IMR-90 (cell line): ENCODE results near the gene GATA3. TPM values are rescaled to one million over a fixed set of nuclear protein-coding genes. Genes with fewer than 3 reads are reported as not detected.

Source experiments
- ATAC-seq: fragments of 200-7000 bp; cut with Tn5 transposase; 2 replicates; pipeline ENCODE4 v1.9.1; 2020; ENCODE audit warnings: low read depth, mild to moderate bottlenecking, moderate library complexity
- BruUV-seq: library from RNA; stranded (reverse); fragments of 400-500 nt; replicated peaks from 2 replicates; lab custom pipeline; 2021; lab: Mats Ljungman, UMichigan
- CTCF ChIA-PET: fragments of 300-600 bp; formaldehyde crosslinking; extraction: SDS; loops from one replicate; lab custom pipeline; 2021; ENCODE audit warnings: antibody characterized with exemption; lab: Yijun Ruan, JAX
- POLR2A ChIA-PET: fragments of 300-600 bp; sonication (Branson Sonifier 250); formaldehyde crosslinking; loops from one replicate; lab custom pipeline; 2022; ENCODE audit warnings: antibody characterized with exemption; ENCODE audit not compliant: unreplicated experiment; lab: Charles Lee
- DNase-seq: peaks from one replicate; pipeline ENCODE4 v3.0.0; 2013
- H2AFZ ChIP-seq: replicated peaks from 2 replicates; pipeline ENCODE3; 2013; ENCODE audit warnings: low read length, mild to moderate bottlenecking; ENCODE audit not compliant: poor library complexity
- H2AK5ac ChIP-seq: 2 replicates; pipeline ENCODE4 v1.6.1; 2013; ENCODE audit warnings: low read depth, low read length, inconsistent platforms
- H2AK9ac ChIP-seq: replicated peaks from 2 replicates; pipeline ENCODE3; 2013; ENCODE audit warnings: mild to moderate bottlenecking, low read depth, low read length, moderate library complexity; ENCODE audit not compliant: poor library complexity
- H2BK120ac ChIP-seq: 2 replicates; pipeline ENCODE4 v1.6.1; 2013; ENCODE audit warnings: low read depth, low read length, inconsistent platforms
- H2BK15ac ChIP-seq: 3 replicates; pipeline ENCODE4 v1.6.1; 2013; ENCODE audit warnings: low read depth, low read length, inconsistent platforms
- H2BK20ac ChIP-seq: 2 replicates; pipeline ENCODE4 v1.6.1; 2013; ENCODE audit warnings: low read depth, mild to moderate bottlenecking, inconsistent platforms, low read length, moderate library complexity
- H2BK5ac ChIP-seq: 2 replicates; pipeline ENCODE4 v1.6.1; 2013; ENCODE audit warnings: mild to moderate bottlenecking, low read depth, low read length, inconsistent platforms; ENCODE audit not compliant: poor library complexity, severe bottlenecking
- H3K14ac ChIP-seq: replicated peaks from 2 replicates; pipeline ENCODE4 v1.6.1; 2013; ENCODE audit warnings: low read depth, low read length, inconsistent platforms
- H3K18ac ChIP-seq: 2 replicates; pipeline ENCODE4 v1.6.1; 2013; ENCODE audit warnings: low read depth, low read length, control low read depth
- H3K23ac ChIP-seq: 2 replicates; pipeline ENCODE4 v1.6.1; 2013; ENCODE audit warnings: low read depth, low read length, inconsistent platforms
- H3K27ac ChIP-seq: 2 replicates; pipeline ENCODE4 v1.5.1; 2013; ENCODE audit warnings: mild to moderate bottlenecking, control low read depth, low read length; ENCODE audit not compliant: insufficient read depth
- H3K27me3 ChIP-seq: 2 replicates; pipeline ENCODE4 v1.6.1; 2013; ENCODE audit warnings: low read length; ENCODE audit not compliant: control insufficient read depth, insufficient read depth
- H3K36me3 ChIP-seq: 2 replicates; pipeline ENCODE4 v1.6.1; 2013; ENCODE audit warnings: low read length, mixed read lengths; ENCODE audit not compliant: control insufficient read depth, insufficient read depth
- H3K4ac ChIP-seq: 2 replicates; pipeline ENCODE4 v1.6.1; 2013; ENCODE audit warnings: low read depth, low read length, inconsistent platforms
- H3K4me1 ChIP-seq: 2 replicates; pipeline ENCODE4 v1.6.1; 2013; ENCODE audit warnings: low read length, mixed read lengths; ENCODE audit not compliant: control insufficient read depth, insufficient read depth
- H3K4me2 ChIP-seq: 2 replicates; pipeline ENCODE4 v1.6.1; 2013; ENCODE audit warnings: low read depth, mild to moderate bottlenecking, control low read depth, low read length, moderate library complexity
- H3K4me3 ChIP-seq: 2 replicates; pipeline ENCODE4 v1.5.1; 2013; ENCODE audit warnings: low read depth, mild to moderate bottlenecking, control low read depth, low read length, moderate library complexity; ENCODE audit not compliant: insufficient read depth
- H3K56ac ChIP-seq: 2 replicates; pipeline ENCODE4 v1.6.1; 2013; ENCODE audit warnings: low read length, inconsistent platforms; ENCODE audit not compliant: insufficient read depth; ENCODE audit errors: extremely low read depth
- H3K79me1 ChIP-seq, 2 experiments: 2 replicates each; pipeline ENCODE4 v1.6.1; 2013; ENCODE audit warnings: low read length in 2 of 2, inconsistent platforms in 1 of 2, low read depth in 1 of 2
- H3K9ac ChIP-seq: 2 replicates; pipeline ENCODE4 v1.6.1; 2013; ENCODE audit warnings: low read depth, low read length, control low read depth
- H3K9me1 ChIP-seq: 2 replicates; pipeline ENCODE4 v1.6.1; 2013; ENCODE audit warnings: low read length, inconsistent platforms; ENCODE audit not compliant: insufficient read depth
- H3K9me3 ChIP-seq: 2 replicates; pipeline ENCODE4 v1.6.1; 2013; ENCODE audit warnings: low read length; ENCODE audit not compliant: control insufficient read depth, insufficient read depth
- H4K20me1 ChIP-seq: 2 replicates; pipeline ENCODE4 v1.6.1; 2013; ENCODE audit warnings: low read length, inconsistent platforms; ENCODE audit not compliant: insufficient read depth
- H4K5ac ChIP-seq: 2 replicates; pipeline ENCODE4 v1.6.1; 2013; ENCODE audit warnings: mild to moderate bottlenecking, low read depth, low read length, control low read depth
- H4K8ac ChIP-seq, 2 experiments: 2 replicates each; pipeline ENCODE4 v1.6.1; 2013; ENCODE audit warnings: low read depth in 2 of 2, low read length in 2 of 2, control low read depth in 1 of 2, inconsistent platforms in 1 of 2
- H4K91ac ChIP-seq: 2 replicates; pipeline ENCODE4 v1.6.1; 2013; ENCODE audit warnings: low read depth, low read length, inconsistent platforms; ENCODE audit not compliant: insufficient read depth
- BHLHE40 ChIP-seq: fragments of 150-350 bp; IDR thresholded peaks from 2 replicates; pipeline ENCODE4 v1.6.1; 2016; ENCODE audit warnings: mild to moderate bottlenecking, low read depth, low read length
- CEBPB ChIP-seq: IDR thresholded peaks from 2 replicates; pipeline ENCODE4 v1.6.1; 2012; ENCODE audit warnings: low read depth, low read length, improper control_type of control experiment
- FOS ChIP-seq: fragments of 150-350 bp; IDR thresholded peaks from 2 replicates; pipeline ENCODE4 v1.6.1; 2016; ENCODE audit warnings: low read depth, low read length
- MAFK ChIP-seq: IDR thresholded peaks from 2 replicates; pipeline ENCODE4 v1.6.1; 2012; ENCODE audit warnings: low read depth, low read length, improper control_type of control experiment
- MAZ ChIP-seq: IDR thresholded peaks from 2 replicates; pipeline ENCODE4 v1.6.1; 2012; ENCODE audit warnings: low read depth, mild to moderate bottlenecking, low read length, improper control_type of control experiment, moderate library complexity, borderline replicate concordance
- MXI1 ChIP-seq: IDR thresholded peaks from 2 replicates; pipeline ENCODE4 v1.6.1; 2012; ENCODE audit warnings: low read depth, mild to moderate bottlenecking, low read length, moderate library complexity, borderline replicate concordance
- NFE2L2 ChIP-seq: fragments of 150-350 bp; IDR thresholded peaks from 2 replicates; pipeline ENCODE4 v1.6.1; 2016; ENCODE audit warnings: low read depth, mild to moderate bottlenecking, low read length
- POLR2A ChIP-seq: IDR thresholded peaks from 2 replicates; pipeline ENCODE4 v1.6.1; 2012; ENCODE audit warnings: mild to moderate bottlenecking, low read depth, low read length
- RAD21 ChIP-seq: IDR thresholded peaks from 2 replicates; pipeline ENCODE4 v1.6.1; 2012; ENCODE audit warnings: low read length, improper control_type of control experiment
- RCOR1 ChIP-seq: IDR thresholded peaks from 2 replicates; pipeline ENCODE4 v1.6.1; 2012; ENCODE audit warnings: mild to moderate bottlenecking, low read length, improper control_type of control experiment; ENCODE audit not compliant: insufficient replicate concordance
- RFX5 ChIP-seq: IDR thresholded peaks from 2 replicates; pipeline ENCODE4 v1.8.0; 2012; ENCODE audit warnings: low read depth, mild to moderate bottlenecking, low read length, moderate library complexity
- SMC3 ChIP-seq: fragments of 150-350 bp; IDR thresholded peaks from 2 replicates; pipeline ENCODE4 v1.6.1; 2016; ENCODE audit warnings: low read depth, mild to moderate bottlenecking, antibody characterized with exemption, low read length, moderate library complexity
- WGBS, 2 experiments: methylation state at CpG; one replicate each; pipeline versions ENCODE4 v1.1.5 to v1.1.7; 2013; ENCODE audit warnings: missing lambda C conversion rate in 2 of 2; ENCODE audit not compliant: insufficient read length in 1 of 2; ENCODE audit errors: extremely low coverage in 2 of 2; 5-methylcytosine and 5-hydroxymethylcytosine counted together
- dilution Hi-C: fragments of 300-500 bp; cut with HindIII; formaldehyde crosslinking; loops from one replicate; pipeline ENCODE4 v1.14.3; 2018; ENCODE audit warnings: low sequenced_read_pairs; ENCODE audit not compliant: unreplicated experiment
- in situ Hi-C: fragments of 300-500 bp; cut with MboI; formaldehyde crosslinking; loops from 3 replicates; pipeline ENCODE4 v1.14.3; 2019; ENCODE audit warnings: low sequenced_read_pairs, inconsistent platforms, mixed read lengths
- intact Hi-C: fragments of 100-400 bp; cut with micrococcal nuclease; formaldehyde crosslinking; loops from 2 replicates; pipeline ENCODE4 v1.10.0; 2022
- polyA plus RNA-seq, 3 experiments: library from polyadenylated mRNA; depleted of rRNA; stranded (reverse); fragments of >200 nt; gene quantifications; 2 replicates each; pipeline ENCODE4 v1.2.3, GENCODE V29; 2012; ENCODE audit warnings: low replicate concordance in 1 of 3
- total RNA-seq: library from RNA; depleted of rRNA; stranded (reverse); fragments of >200 nt; gene quantifications from 2 replicates; pipeline ENCODE4 v1.2.3, GENCODE V29; 2012
- TF ChIP-seq, protein P1 (sequence below): conservative IDR thresholded peaks from 2 replicates; pipeline ENCODE4 v1.5.1; 2012; ENCODE audit warnings: mild to moderate bottlenecking, low read depth, low read length, improper control_type of control experiment
- TF ChIP-seq, protein P2 (sequence below): fragments of 150-350 bp; IDR thresholded peaks from 2 replicates; pipeline ENCODE4 v1.6.1; 2016; ENCODE audit warnings: low read depth, mild to moderate bottlenecking, low read length, moderate library complexity, borderline replicate concordance
- TF ChIP-seq, protein P3 (sequence below): fragments of 150-350 bp; IDR thresholded peaks from 2 replicates; pipeline ENCODE4 v1.6.1; 2017; ENCODE audit warnings: mild to moderate bottlenecking, antibody characterized with exemption, low read length, low read depth

GATA3 gene
- total and polyA plus RNA-seq, 2 of the 4 experiments (the other 2 are of a cell fraction), result 0.21 TPM; not detected in 1

DNA sequence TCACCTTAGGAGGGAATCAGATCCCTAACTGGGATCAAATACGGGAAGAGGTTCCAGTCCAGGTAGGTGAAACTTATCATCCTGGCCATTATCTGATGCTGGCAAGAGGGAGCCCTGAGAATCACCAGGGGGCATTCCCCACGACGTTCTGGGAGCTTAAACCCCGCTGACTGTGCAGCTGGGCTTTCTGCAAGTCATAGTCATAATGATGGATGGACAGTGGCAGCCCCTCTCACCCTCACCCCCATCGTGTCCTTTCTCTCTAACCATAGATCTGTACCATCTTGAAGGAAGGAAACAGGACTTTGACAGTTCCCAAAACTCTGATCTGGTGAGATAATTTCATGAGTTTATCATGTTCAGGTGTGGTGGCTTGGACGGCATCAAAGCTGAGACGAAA is 50.2 kb downstream of the GATA3 start:
- Histone ChIP-seq H3K27me3 (peaks cover 3% of the 10 kb centered on the region; the same call in 1 of the 2 replicates), H3K23ac (no peak overlapping the region), H3K79me1 (no peaks in the 10 kb centered on the region), H3K9ac (no peak overlapping the region), H2BK5ac (no peak overlapping the region), H3K27ac (no peak overlapping the region), H4K20me1 (no peaks in the 10 kb centered on the region), H3K14ac (no peak overlapping the region), H3K36me3 (no peaks in the 10 kb centered on the region), H2AK9ac (no peak overlapping the region), H3K4me1 (no peaks in the 10 kb centered on the region), H3K4me3 (no peak overlapping the region), H3K9me1 (no peaks in the 10 kb centered on the region), H2BK15ac (no peak overlapping the region), H3K4me2 (no peak overlapping the region), H2AK5ac (no peak overlapping the region), H3K56ac (no peak overlapping the region), H2AFZ (no peak overlapping the region), H4K91ac (no peak overlapping the region), H2BK20ac (no peak overlapping the region), H3K18ac (no peak overlapping the region), H4K5ac (no peak overlapping the region), H4K8ac (no peak overlapping the region), H2BK120ac (no peak overlapping the region), H3K4ac (no peak overlapping the region), H3K9me3 (no peaks in the 10 kb centered on the region; the same call in 1 of the 2 replicates)
- DNase-seq (no peak), ATAC-seq (no peak)
- TF ChIP-seq RFX5, result no peak
- TF ChIP-seq MAZ, result no peak
- no peak for TF ChIP-seq BHLHE40
- no peak for TF ChIP-seq NFE2L2
- no peak for TF ChIP-seq MXI1
- TF ChIP-seq RAD21, result no peak
- TF ChIP-seq, protein P1, sequence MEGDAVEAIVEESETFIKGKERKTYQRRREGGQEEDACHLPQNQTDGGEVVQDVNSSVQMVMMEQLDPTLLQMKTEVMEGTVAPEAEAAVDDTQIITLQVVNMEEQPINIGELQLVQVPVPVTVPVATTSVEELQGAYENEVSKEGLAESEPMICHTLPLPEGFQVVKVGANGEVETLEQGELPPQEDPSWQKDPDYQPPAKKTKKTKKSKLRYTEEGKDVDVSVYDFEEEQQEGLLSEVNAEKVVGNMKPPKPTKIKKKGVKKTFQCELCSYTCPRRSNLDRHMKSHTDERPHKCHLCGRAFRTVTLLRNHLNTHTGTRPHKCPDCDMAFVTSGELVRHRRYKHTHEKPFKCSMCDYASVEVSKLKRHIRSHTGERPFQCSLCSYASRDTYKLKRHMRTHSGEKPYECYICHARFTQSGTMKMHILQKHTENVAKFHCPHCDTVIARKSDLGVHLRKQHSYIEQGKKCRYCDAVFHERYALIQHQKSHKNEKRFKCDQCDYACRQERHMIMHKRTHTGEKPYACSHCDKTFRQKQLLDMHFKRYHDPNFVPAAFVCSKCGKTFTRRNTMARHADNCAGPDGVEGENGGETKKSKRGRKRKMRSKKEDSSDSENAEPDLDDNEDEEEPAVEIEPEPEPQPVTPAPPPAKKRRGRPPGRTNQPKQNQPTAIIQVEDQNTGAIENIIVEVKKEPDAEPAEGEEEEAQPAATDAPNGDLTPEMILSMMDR, result no peak
- no peak for TF ChIP-seq FOS
- TF ChIP-seq, protein P2, sequence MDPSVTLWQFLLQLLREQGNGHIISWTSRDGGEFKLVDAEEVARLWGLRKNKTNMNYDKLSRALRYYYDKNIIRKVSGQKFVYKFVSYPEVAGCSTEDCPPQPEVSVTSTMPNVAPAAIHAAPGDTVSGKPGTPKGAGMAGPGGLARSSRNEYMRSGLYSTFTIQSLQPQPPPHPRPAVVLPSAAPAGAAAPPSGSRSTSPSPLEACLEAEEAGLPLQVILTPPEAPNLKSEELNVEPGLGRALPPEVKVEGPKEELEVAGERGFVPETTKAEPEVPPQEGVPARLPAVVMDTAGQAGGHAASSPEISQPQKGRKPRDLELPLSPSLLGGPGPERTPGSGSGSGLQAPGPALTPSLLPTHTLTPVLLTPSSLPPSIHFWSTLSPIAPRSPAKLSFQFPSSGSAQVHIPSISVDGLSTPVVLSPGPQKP, result no peak
- TF ChIP-seq MAFK, result no peak
- TF ChIP-seq, protein P3, sequence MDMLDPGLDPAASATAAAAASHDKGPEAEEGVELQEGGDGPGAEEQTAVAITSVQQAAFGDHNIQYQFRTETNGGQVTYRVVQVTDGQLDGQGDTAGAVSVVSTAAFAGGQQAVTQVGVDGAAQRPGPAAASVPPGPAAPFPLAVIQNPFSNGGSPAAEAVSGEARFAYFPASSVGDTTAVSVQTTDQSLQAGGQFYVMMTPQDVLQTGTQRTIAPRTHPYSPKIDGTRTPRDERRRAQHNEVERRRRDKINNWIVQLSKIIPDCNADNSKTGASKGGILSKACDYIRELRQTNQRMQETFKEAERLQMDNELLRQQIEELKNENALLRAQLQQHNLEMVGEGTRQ, result no peak
- no peak for TF ChIP-seq CEBPB
- no peak for TF ChIP-seq SMC3
- TF ChIP-seq RCOR1, result no peak
- TF ChIP-seq POLR2A, result no peak
- CTCF ChIA-PET, result no interaction called here
- WGBS, 2 experiments, result no CpG with 5 or more reads among the region's 7 CpGs
- POLR2A ChIA-PET, result no interaction called here
- dilution Hi-C loops (no loop called here), intact Hi-C loops (no loop called here), in situ Hi-C loops (no loop called here)
- no TSS peak for BruUV-seq
